OCI-LY1 (cell line): Measurements from ENCODE around the gene WWOX.

Experiments used
- H2AFZ ChIP-seq: fragments of 200-600 bp; sonication (generic), shearing (Covaris generic); 2 replicates; pipeline ENCODE4 v1.6.0; 2014; ENCODE audit warnings: antibody characterized with exemption, mild to moderate bottlenecking, low read length
- H3F3A ChIP-seq: fragments of 200-600 bp; sonication (generic), shearing (Covaris generic); 2 replicates; pipeline ENCODE4 v1.6.0; 2014; ENCODE audit warnings: mild to moderate bottlenecking, antibody characterized with exemption, low read length, moderate library complexity; ENCODE audit not compliant: insufficient read depth
- H3K27ac ChIP-seq: fragments of 200-600 bp; sonication (generic); 2 replicates; pipeline ENCODE4 v1.5.1; 2014; ENCODE audit warnings: low read length, mixed run types, mild to moderate bottlenecking, low read depth; ENCODE audit not compliant: poor library complexity, severe bottlenecking
- H3K27me3 ChIP-seq: fragments of 200-600 bp; sonication (generic); 2 replicates; pipeline ENCODE4 v1.6.0; 2014; ENCODE audit warnings: antibody characterized with exemption, mild to moderate bottlenecking, low read length, moderate library complexity; ENCODE audit not compliant: insufficient read depth
- H3K36me3 ChIP-seq: fragments of 200-600 bp; sonication (generic); 2 replicates; pipeline ENCODE4 v1.6.1; 2014; ENCODE audit warnings: mild to moderate bottlenecking, antibody characterized with exemption, low read length, moderate library complexity, mixed read lengths; ENCODE audit not compliant: insufficient read depth
- H3K4me1 ChIP-seq: fragments of 200-600 bp; sonication (generic); 2 replicates; pipeline ENCODE4 v1.5.1; 2014; ENCODE audit warnings: mild to moderate bottlenecking, low read length, moderate library complexity; ENCODE audit not compliant: insufficient read depth, severe bottlenecking
- H3K4me2 ChIP-seq: fragments of 200-600 bp; sonication (generic), shearing (Covaris generic); 2 replicates; pipeline ENCODE4 v1.6.1; 2014; ENCODE audit warnings: low read length
- H3K4me3 ChIP-seq: fragments of 200-600 bp; sonication (generic); 2 replicates; pipeline ENCODE4 v1.5.1; 2014; ENCODE audit warnings: low read length, low read depth, mild to moderate bottlenecking, mixed read lengths; ENCODE audit not compliant: poor library complexity, severe bottlenecking
- H3K79me2 ChIP-seq: fragments of 200-600 bp; shearing (Covaris generic); 2 replicates; pipeline ENCODE4 v1.6.1; 2016; ENCODE audit warnings: mixed run types, low read length, mixed read lengths; ENCODE audit not compliant: insufficient read depth
- H3K9ac ChIP-seq: fragments of 200-600 bp; sonication (generic), shearing (Covaris generic); 2 replicates; pipeline ENCODE4 v1.6.1; 2014; ENCODE audit warnings: mild to moderate bottlenecking, low read length, mixed read lengths
- H3K9me2 ChIP-seq: fragments of 200-600 bp; sonication (generic), shearing (Covaris generic); 2 replicates; pipeline ENCODE4 v1.6.1; 2014; ENCODE audit warnings: low read depth, mild to moderate bottlenecking, low read length, mixed read lengths
- H3K9me3 ChIP-seq: fragments of 200-600 bp; shearing (Covaris generic); 2 replicates; pipeline ENCODE4 v1.6.1; 2014; ENCODE audit warnings: low read length, mixed read lengths
- H4K20me1 ChIP-seq: fragments of 200-600 bp; sonication (generic), shearing (Covaris generic); 2 replicates; pipeline ENCODE4 v1.6.0; 2016; ENCODE audit warnings: mild to moderate bottlenecking, low read length; ENCODE audit not compliant: insufficient read depth
- CTCF ChIP-seq: fragments of 200-600 bp; sonication (generic), shearing (Covaris generic); IDR thresholded peaks from 2 replicates; pipeline ENCODE4 v1.5.1; 2017; ENCODE audit warnings: mild to moderate bottlenecking, antibody characterized with exemption, low read length, moderate library complexity, mixed read lengths
- EZH2 ChIP-seq: fragments of 200-600 bp; sonication (generic), shearing (Covaris generic); IDR thresholded peaks from 2 replicates; pipeline ENCODE4 v1.8.0; 2017; ENCODE audit warnings: borderline replicate concordance, mixed run types, mild to moderate bottlenecking, antibody characterized with exemption, low read length, moderate library complexity, mixed read lengths

The WWOX gene

GRCh38 chr16:79067600-79067999 is 968.1 kb downstream of the WWOX start:
- H3K27ac ChIP-seq = no peak overlapping the region
- H3K36me3 ChIP-seq = no peaks in the 10 kb centered on the region
- no peaks in the 10 kb centered on the region for H3K27me3 ChIP-seq
- no peaks in the 10 kb centered on the region for H3F3A ChIP-seq
- H3K79me2 ChIP-seq = no peaks in the 10 kb centered on the region
- H3K9me2 ChIP-seq = no peaks in the 10 kb centered on the region
- H3K9ac ChIP-seq = no peak overlapping the region
- H3K4me3 ChIP-seq = no peak overlapping the region
- H3K9me3 ChIP-seq = no peaks in the 10 kb centered on the region
- H2AFZ ChIP-seq = no peak overlapping the region
- H3K4me2 ChIP-seq = no peak overlapping the region
- H3K4me1 ChIP-seq = no peaks in the 10 kb centered on the region
- H4K20me1 ChIP-seq = no peaks in the 10 kb centered on the region
- no peak for TF ChIP-seq EZH2
- no peak for TF ChIP-seq CTCF

GRCh38 chr16:79069121-79069520 is 969.7 kb downstream of the WWOX start:
- Histone ChIP-seq H3K9me2 (no peaks in the 10 kb centered on the region), H2AFZ (no peak overlapping the region), H3K79me2 (no peaks in the 10 kb centered on the region), H3K36me3 (no peaks in the 10 kb centered on the region), H3K27me3 (no peaks in the 10 kb centered on the region), H3K4me1 (no peaks in the 10 kb centered on the region), H3F3A (no peaks in the 10 kb centered on the region), H3K27ac (no peak overlapping the region), H3K9me3 (no peaks in the 10 kb centered on the region), H3K4me2 (no peak overlapping the region), H3K9ac (no peak overlapping the region), H3K4me3 (no peak overlapping the region), H4K20me1 (no peaks in the 10 kb centered on the region)
- TF ChIP-seq CTCF (no peak), EZH2 (no peak)

- TF ChIP-seq CTCF = no peak
- no peak for TF ChIP-seq EZH2
- H3K27me3 ChIP-seq = no peaks in the 10 kb centered on the region
- H3K4me3 ChIP-seq = no peak overlapping the region
- no peaks in the 10 kb centered on the region for H4K20me1 ChIP-seq
- no peaks in the 10 kb centered on the region for H3K9me2 ChIP-seq
- no peak overlapping the region for H3K9ac ChIP-seq
- no peak overlapping the region for H2AFZ ChIP-seq
- no peak overlapping the region for H3K27ac ChIP-seq
- no peaks in the 10 kb centered on the region for H3K36me3 ChIP-seq
- H3K79me2 ChIP-seq = no peaks in the 10 kb centered on the region
- no peaks in the 10 kb centered on the region for H3K4me1 ChIP-seq
- H3F3A ChIP-seq = no peaks in the 10 kb centered on the region
- no peak overlapping the region for H3K4me2 ChIP-seq
- H3K9me3 ChIP-seq = no peaks in the 10 kb centered on the region
Measured at GRCh38 chr16:79069633-79070032, 970.2 kb downstream of the WWOX start.
